ENCODE results near the gene MASP2.
A peak's percentile ranks its signal among the peaks of the same experiment; 100 is the strongest.
"Not testable (repeated sequence)": the region's sequence is repeated elsewhere in the genome, so short reads cannot be mapped to it uniquely, and the experiment has no call there.

Gene MASP2

GRCh38 chr1:11046625-11047365 is at the start of gene MASP2:
MASP2 (minus strand) TSS chr1:11047239; CDS start chr1:11047207, 32 bp downstream.
- no peak for DNase-seq

- not testable (repeated sequence) for DNase-seq
These were observed 36.7 kb upstream of the MASP2 start for GRCh38 chr1:11083784-11084183.

GRCh38 chr1:11080931-11081330 is 33.9 kb upstream of the MASP2 start:
- no peak for DNase-seq

- no peak for DNase-seq
These were observed 31.6 kb upstream of the MASP2 start for GRCh38 chr1:11078631-11079030.

- DNase-seq = not testable (repeated sequence)
These were observed 26.4 kb upstream of the MASP2 start for GRCh38 chr1:11073398-11073797.

- DNase-seq = peak; percentile 84
These were observed 25.3 kb upstream of the MASP2 start for GRCh38 chr1:11072216-11072917.

- peak; percentile 94 for DNase-seq
These were observed 24.6 kb upstream of the MASP2 start for GRCh38 chr1:11071463-11072215.

- DNase-seq = peak; percentile 42
These were observed 23.8 kb upstream of the MASP2 start for GRCh38 chr1:11070876-11071275.

GRCh38 chr1:11068600-11069473 is 21.8 kb upstream of the MASP2 start:
- DNase-seq = no peak

GRCh38 chr1:11067716-11068599 is 20.9 kb upstream of the MASP2 start:
- DNase-seq = no peak

- DNase-seq = no peak
These were observed 18.8 kb upstream of the MASP2 start for GRCh38 chr1:11065796-11066195.

GRCh38 chr1:11064942-11065341 is 17.9 kb upstream of the MASP2 start:
- no peak for DNase-seq

GRCh38 chr1:11063937-11064537 is 17.0 kb upstream of the MASP2 start:
- not testable (repeated sequence) for DNase-seq

GRCh38 chr1:11062965-11063401 is 15.9 kb upstream of the MASP2 start:
- DNase-seq = no peak

- DNase-seq = no peak
These were observed 14.8 kb upstream of the MASP2 start for GRCh38 chr1:11061652-11062365.

GRCh38 chr1:11059968-11060830 is 13.2 kb upstream of the MASP2 start, which contains the start of gene SRM:
SRM (minus strand) TSS chr1:11060018; CDS start chr1:11059943, 75 bp downstream.
- DNase-seq = peak; percentile 82

- DNase-seq = peak; percentile 38
These were observed 12.3 kb upstream of the MASP2 start for GRCh38 chr1:11059155-11059967.

- DNase-seq = peak; percentile 69
These were observed 11.6 kb upstream of the MASP2 start for GRCh38 chr1:11058595-11059154.
